Activated gamma-delta T cell treated with anti-CD3 and anti-CD28 coated beads, Interleukin-2, amount 50 U/mL, for 16 hours (primary cell): ENCODE data around the gene SLC25A18.
"Not testable (repeated sequence)": the region's sequence is repeated elsewhere in the genome, so short reads cannot be mapped to it uniquely, and the experiment has no call there.

Experiments used
- DNase-seq: peaks from one replicate; pipeline ENCODE4 v3.0.0-alpha.2; 2020; ENCODE audit warnings: low read depth

The SLC25A18 gene, protein sequence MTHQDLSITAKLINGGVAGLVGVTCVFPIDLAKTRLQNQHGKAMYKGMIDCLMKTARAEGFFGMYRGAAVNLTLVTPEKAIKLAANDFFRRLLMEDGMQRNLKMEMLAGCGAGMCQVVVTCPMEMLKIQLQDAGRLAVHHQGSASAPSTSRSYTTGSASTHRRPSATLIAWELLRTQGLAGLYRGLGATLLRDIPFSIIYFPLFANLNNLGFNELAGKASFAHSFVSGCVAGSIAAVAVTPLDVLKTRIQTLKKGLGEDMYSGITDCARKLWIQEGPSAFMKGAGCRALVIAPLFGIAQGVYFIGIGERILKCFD

DNA sequence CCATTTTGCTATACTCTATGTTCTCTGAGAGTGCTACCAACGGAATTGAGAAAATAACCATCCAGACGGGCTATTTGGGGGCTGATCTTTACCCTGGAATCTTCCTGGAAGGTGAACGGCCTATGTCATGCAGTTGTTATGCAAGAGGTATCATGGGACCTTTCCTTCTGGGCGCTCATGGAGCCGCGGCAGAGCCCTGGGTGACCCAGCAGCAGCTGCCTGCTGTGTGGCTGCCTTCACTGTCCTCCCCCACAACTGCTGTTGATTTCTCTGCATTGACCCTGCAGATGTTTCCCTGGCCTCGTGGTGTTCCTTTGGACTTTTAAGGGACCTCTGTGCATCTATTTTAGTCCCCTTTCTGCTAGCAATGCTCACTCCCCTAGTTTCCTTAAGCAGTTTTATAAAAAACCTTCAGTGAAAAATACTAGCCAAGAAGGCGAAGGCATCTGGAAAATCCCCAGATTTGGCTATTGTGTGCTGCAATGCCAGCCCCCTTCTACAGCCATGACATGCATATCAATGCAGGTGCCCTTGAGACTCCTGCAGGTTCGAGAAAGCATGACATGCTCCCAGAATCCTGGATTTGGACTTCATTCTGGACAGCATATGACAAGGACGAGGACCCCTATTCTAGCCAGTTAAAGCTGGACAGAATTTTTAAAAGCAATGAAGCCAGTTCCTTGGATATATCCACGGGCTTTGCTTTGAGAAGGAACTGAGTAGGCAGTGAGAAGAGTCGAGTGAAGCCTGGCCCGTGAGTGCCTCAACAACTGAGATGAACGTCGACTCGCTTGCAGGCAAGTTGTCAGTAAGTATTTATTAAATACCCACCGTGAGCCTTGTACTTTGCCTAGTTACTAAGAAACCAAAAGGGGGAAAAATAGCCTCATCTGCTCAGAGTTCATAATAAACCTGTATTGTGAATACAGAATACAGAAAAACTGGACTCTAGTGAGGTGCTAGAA is at the start of gene SLC25A18:
Gene SLC25A18, plus strand, starts transcription at position 593 of the 965 bp plus-strand sequence. CDS start 16,447 bp downstream, outside the sequence.
- DNase-seq: no peak

DNA sequence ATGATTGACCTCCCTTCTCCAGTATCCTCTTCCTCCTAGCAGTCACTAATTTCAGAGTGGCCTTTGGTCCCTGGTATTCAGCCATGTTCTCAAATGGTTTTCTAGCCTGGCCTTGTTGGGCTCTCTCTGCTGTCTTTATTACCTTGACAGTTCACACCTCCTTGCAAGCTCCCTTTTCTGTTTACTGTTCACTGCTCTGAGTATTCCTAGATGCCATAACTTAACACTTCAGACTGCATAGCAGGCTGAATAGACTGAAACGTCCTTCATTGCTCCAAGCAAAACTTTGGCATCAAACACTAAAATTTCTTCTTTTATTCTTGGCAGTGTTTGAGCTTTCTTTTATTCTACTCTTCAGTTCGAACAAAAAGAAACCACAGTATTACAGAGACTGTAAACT is 49.7 kb upstream of the SLC25A18 start:
- DNase-seq: no peak

DNA sequence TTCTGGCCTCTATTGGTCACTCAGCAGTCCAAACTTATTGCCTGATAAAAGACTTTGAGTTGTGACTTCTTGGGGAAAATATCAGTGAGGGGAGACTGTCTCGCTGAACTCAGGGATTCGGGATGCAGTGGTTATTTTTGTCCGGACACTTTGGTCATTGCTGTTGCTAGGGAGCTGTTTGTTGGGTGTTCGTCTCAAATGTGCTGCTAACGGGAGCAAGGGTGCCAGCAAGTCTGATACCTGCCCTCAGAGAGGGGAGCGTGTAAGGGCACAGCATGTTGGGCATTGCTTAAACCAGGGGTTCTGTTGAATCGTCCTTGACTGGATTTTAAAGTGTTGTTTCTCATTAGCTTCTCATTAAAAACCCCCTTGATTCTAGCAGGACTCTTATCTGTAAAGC is 49.2 kb upstream of the SLC25A18 start:
- no peak for DNase-seq

DNA sequence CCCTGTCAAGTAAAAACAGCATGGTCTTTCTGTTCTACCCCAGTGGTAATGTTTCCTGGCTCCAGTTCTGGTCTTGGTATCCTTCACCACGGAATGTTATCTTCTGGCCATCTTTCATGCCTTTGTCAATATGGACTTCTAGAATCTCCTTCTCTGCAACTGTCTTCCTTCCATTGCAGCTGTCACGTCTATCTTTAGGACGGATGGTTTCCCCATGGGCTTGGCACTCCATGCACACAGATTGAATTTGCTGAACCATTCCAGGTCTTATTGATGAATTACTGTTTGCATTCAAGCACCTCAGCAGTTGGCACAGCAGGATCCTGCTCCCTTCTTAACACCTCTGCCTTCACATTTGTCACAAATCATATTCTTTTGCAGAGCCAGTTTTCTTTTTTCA is 44.9 kb upstream of the SLC25A18 start:
- no peak for DNase-seq

DNA sequence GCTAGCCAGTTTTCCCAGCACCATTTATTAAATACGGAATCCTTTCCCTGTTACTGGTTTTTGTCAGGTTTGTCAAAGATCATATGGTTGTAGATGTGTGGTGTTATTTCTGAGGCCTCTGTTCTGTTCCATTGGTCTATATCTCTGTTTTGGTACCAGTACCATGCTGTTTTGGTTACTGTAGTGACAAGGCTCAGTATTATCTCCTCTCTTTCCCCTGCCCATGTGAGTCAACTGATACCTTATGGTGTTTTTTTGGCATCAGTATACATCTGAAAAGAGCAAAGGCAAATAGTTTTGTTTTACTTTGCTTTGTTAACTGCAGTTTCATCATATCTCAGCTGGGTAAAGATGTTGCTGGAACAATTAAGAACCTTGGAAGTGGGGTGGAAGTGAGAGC is 41.3 kb upstream of the SLC25A18 start:
- not testable (repeated sequence) for DNase-seq

DNA sequence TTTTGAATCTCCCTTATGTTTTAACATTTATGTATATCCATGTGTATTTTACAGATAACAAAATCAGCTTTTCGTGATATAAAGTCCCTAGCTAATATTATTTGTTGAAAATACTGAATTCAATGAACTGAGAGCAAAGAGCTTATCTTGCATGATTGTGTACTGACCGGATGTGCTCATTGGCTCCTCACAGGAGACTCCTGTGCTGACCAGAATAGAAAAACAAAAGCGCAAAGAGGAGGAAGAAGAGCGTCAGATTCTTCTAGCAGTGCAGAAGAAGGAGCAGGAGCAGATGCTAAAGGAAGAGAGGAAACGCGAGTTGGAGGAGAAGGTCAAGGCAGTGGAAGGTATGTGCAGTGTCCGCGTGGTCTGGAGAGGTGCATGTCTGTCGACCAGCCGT is 39.4 kb upstream of the SLC25A18 start:
- DNase-seq: no peak

DNA sequence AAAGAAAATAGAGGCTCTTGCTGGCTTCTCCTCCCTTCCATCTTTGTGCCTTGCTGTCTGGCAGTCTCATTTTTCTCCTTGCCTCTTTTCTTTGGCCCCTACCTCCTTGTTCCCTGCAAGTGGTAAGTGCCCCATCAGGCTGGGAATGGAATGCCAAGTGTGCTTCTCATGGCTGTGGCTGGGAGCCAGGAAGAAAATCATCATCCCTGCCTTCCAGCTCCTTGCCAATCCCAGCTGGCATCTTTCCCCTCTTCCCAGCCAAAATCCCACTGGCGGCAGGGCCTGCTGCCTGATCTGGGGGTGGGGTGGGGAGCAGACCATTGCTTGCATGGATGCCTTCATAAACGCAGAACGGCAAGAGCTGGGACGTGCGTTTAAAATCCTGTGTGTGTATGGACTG is 27.0 kb upstream of the SLC25A18 start:
- no peak for DNase-seq

DNA sequence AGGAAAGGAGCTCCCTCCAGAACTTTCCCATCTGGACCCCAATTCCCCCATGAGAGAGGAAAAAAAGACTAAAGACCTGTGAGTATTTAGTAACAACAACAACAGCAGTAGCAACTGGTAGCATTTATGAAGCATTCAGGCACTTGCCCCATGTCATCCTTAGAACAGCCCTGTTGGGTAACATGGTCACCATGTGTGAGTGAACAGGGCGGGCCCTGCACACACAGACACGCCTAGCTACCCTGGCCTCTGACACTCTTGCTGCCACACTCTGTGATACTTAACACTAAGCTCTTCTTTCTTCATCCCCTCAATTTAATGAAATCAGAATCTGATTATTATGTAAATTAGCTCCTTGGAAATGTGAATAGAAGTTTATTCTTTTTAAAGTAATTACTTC is 26.1 kb upstream of the SLC25A18 start:
- DNase-seq: no peak

DNA sequence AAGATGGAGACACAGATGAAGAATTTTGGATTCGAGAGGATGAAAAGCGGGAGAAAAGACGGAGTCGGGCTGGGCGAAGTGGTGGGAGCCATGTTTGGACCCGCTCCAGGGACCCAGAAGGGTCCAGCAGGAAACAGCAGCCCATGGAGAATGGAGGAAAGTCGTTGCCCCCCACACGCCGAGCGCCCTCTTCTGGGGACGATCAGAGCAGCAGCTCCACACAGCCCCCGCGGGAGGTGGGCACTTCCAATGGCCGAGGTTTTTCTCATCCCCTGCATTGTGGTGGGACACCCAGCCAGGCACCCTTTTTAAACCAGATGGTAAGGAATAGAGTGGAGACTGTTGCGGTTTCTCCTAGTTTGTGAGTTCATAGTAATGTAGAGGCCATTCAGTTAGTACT is 22.8 kb upstream of the SLC25A18 start:
- DNase-seq: no peak

DNA sequence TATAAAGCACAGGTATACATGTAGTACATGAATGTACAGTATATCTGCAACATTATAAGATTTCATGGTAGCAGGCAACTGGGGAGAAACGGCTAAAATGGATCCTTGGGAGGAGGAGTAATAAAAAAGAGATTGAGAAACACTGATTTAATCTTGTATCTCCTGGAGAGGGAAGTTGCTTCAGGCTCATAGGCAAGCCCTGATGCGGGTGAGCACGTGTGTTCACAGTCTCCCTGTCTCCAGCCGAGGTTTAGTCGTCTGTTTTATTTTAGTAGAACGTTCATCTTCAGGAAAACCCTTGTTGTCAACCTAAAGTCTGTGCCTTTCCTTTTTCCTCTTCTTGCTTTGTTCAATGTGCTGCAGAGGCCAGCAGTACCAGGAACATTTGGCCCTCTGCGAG is 21.8 kb upstream of the SLC25A18 start:
- no peak for DNase-seq

DNA sequence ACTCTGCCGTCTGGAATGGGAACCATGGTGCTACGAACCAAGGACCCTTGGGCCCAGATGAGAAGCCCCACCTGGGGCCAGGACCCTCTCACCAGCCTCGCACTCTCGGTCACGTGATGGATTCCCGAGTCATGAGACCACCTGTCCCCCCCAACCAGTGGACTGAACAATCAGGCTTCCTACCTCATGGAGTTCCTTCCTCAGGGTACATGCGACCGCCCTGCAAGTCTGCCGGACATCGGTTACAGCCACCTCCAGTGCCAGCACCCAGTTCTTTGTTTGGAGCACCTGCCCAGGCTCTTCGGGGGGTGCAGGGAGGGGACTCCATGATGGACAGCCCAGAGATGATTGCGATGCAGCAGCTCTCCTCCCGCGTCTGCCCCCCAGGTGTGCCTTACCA is 20.8 kb upstream of the SLC25A18 start:
- DNase-seq: no peak

DNA sequence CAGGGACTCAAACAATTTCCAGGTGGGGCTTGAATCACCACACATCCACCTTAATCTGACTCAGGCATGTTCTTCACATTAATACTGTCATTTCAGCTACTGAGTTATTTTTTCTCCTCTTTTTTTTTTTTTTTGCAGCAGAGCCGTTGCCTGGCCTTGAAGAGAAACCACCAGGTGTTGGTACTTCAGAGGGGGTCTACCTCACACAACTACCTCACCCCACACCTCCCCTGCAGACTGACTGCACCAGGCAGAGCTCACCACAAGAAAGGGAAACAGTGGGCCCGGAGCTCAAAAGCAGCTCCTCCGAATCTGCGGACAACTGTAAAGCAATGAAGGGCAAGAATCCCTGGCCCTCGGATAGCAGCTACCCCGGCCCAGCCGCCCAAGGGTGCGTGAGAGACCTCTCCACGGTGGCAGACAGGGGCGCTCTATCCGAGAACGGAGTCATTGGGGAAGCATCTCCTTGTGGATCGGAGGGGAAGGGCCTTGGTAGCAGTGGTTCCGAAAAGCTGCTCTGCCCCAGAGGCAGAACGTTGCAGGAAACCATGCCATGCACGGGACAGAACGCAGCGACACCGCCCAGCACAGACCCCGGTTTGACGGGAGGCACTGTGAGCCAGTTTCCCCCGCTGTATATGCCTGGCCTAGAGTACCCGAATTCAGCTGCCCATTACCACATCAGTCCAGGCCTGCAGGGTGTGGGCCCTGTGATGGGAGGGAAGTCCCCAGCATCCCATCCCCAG is 15.1 kb upstream of the SLC25A18 start:
- no peak for DNase-seq

DNA sequence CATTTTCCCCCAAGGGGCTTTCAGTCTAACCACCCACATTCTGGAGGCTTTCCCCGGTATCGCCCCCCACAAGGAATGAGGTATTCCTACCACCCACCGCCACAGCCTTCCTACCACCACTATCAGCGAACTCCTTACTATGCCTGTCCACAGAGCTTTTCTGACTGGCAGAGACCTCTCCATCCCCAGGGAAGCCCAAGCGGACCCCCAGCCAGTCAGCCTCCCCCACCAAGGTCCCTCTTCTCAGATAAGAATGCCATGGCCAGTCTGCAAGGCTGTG is 14.6 kb upstream of the SLC25A18 start:
- no peak for DNase-seq

DNA sequence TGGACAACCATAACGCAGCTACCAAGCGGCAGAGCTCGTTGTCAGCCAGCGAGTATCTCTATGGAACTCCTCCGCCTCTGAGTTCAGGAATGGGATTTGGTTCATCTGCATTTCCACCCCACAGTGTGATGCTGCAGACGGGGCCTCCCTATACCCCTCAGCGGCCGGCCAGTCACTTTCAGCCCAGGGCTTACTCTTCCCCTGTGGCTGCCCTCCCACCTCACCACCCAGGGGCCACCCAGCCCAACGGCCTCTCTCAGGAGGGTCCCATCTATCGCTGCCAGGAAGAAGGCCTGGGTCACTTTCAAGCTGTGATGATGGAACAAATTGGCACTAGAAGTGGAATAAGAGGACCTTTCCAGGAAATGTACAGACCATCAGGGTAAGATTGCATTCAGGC is 14.1 kb upstream of the SLC25A18 start:
- no peak for DNase-seq

DNA sequence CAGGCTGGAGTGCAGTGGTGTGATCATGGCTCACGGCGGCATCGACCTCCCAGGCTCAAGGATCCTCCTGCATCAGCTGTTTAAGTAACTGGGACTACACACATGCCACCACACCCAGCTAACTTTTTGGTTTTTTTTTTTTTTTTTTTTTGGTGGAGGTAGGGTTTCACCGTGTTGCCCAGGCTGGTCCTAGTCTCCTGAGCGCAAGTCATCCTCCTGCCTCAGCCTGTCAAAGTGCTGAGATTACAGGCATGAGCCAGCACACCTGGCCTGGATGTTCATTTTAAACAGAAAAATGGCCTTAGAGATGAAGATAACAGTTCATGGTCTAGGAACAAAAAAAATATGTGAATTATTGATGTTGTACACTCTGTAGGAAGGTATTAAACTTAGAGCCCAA is 13.6 kb upstream of the SLC25A18 start:
- DNase-seq: no peak

DNA sequence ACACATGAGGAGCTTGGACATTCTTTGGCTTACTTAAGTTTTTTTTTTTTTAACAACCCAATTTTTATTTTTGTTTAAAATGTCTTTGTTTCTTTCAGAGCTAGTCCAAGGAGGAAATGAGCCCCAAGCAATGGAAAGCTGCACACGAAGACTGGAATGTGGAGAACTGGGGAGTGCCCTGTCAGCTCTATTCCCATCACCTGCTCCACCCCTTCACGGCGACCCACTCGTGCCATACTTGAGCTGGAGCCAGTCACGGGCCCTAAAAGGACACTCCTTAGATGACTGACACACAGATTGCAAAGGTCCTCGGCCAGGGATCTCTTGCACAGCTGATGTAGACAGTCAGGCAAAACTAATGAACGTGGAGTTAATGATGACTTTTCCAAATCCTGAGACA is 10.6 kb upstream of the SLC25A18 start:
- no peak for DNase-seq

DNA sequence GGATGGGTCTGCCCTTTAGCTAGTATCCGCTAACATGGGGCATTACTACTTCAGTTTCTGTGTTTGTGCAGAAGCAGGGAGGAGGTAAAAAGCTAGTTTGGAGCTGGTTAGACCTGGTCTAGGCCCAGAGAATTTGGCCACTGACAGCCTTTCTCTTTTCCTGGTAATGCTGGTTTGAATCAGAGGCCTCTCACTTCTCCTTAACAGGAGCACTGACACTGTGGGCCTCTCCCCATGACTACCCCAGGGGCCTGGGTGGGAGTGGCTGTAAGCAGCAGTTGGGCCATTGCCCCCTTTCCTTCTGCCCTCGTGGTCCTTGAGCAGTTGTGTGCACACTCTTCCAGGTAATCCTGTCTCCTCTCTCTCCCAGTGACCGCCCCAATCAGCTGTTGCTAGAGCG is 8.5 kb upstream of the SLC25A18 start:
- no peak for DNase-seq

DNA sequence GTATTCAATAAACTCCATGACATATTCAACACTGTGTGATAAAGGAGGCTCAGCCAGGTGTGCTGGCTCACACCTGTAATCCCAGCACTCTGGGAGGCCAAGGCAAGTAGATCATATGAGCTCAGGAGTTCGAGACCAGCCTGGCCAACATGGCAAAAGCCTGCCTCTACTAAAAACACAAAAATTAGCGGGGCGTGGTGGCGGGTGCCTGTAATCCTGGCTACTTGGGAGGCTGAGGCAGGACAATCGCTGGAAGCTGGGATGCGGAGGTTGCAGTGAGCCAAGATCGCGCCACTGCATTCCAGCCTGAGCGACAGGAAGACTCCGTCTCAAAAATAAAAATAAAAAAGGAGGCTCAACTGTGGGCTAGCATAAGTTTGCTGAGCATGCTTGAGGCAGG is 4.1 kb upstream of the SLC25A18 start:
- no peak for DNase-seq

DNA sequence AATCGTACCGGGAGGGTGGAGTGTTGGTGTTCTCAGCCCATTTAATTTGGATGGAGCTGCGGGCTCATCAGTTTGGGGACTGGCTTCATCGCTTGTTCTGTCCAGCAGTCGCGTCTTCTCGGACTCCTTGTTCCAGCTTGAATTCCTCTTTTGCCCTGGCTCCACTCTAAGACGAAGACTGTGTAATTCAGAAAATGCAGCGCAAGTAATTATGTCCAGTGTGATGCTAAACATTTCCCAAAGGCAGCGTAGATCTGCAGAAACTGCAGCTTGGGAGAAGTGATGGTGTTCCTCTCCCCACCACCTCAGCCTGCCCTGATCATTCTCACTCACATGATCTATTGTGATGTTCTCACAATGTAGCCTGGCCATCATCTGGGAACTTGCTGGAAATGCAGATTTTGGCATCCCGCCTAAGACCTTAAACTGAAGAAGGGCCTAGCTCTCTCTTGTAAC is 666 bp downstream of the SLC25A18 start:
- DNase-seq: no peak

DNA sequence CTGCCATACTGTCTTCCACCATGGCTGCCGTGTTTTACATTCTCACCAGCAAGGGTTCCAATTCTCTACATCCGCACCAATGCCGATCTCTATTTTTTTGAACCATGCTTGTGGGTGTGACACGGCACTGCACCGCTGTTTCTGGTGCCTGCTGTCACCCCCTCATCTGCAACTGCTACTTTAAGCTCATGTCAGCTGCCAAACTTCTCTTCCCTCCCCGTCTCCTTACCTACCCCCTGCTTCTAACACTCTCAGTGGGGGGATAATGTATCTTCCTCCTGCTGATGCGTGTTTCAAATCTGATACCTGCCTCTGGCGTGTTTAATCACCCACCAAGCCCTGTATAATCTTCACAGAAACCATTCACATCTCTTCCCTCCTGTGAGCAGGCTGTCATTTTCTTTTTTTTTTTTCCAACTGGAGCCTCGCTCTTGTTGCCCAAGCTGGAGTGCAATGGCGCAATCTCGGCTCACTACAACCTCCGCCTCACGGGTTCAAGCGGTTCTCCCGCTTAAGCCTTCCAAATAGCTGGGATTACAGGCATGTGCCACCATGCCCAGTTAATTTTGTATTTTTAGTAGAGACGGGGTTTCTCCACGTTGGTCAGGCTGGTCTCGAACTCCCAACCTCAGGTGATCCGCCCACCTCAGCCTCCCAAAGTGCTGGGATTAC is 2.9 kb downstream of the SLC25A18 start:
- DNase-seq: not testable (repeated sequence)

DNA sequence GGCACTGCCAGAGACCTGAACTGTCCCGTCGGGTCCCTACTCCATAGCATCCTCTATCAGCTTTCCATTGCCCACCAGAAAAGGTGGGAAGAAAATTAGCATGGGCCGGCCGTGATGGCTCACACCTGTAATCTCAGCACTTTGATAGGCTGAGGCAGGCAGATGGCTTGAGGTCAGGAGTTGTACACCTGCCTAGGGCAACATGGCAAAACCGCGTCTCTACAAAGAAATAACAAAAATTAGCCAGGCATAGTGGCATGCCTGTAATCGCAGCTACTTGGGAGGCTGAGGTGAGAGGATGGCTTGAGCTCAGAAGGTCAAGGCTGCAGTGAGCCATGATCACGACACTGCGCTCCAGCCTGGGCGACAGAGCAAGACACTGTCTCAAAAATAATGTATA is 3.5 kb downstream of the SLC25A18 start:
- no peak for DNase-seq

DNA sequence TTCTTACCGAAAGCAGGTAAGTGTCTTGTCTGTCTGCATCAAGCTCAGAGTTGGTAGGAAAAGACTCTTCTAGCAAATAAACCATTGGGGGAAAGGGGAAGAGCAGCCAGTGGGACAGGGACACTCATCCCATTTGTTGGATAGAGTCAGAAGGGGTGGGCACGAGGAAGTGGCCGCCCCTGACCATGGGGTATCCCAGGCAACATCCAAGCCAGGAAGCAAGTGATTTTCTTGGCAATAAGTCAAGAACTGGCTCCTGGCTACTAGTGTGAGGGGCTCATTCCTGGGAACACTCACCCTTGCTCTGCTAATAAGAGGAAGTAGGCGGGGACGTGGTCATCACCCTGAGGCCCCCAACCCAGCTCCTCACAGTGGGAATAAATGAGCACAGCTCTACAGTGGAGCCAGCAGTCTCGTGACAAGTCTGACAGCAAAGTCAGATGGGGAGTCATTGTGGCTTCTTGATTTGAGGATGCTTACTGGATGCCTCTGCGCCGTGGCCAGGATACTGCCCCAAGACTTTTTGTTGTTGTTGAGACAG is 6.7 kb downstream of the SLC25A18 start:
- DNase-seq: no peak
